Bronchial epithelial cell (primary cell): ENCODE results near the gene ULBP3. TPM values are rescaled to one million over a fixed set of nuclear protein-coding genes. Genes with fewer than 3 reads are reported as not detected.

Source experiments
- DNase-seq: peaks from one replicate; pipeline ENCODE4 v3.0.0-alpha.2; 2010; ENCODE audit warnings: low read depth
- FAIRE-seq: peaks from 2 replicates; lab custom pipeline; 2011; peaks lifted over from hg19 to GRCh38; lab: Jason Lieb, UNC
- H3K27me3 ChIP-seq: 2 replicates; pipeline ENCODE4 v1.5.1; 2011; ENCODE audit warnings: low read length; ENCODE audit not compliant: control insufficient read depth, insufficient read depth
- H3K36me3 ChIP-seq: 2 replicates; pipeline ENCODE4 v1.5.1; 2011; ENCODE audit warnings: low read length; ENCODE audit not compliant: control insufficient read depth, insufficient read depth
- H3K4me3 ChIP-seq: 2 replicates; pipeline ENCODE4 v1.5.1; 2011; ENCODE audit warnings: mild to moderate bottlenecking, low read depth, low read length, control low read depth
- total RNA-seq: library from RNA; depleted of rRNA; stranded (reverse); fragments of >200 nt; gene quantifications from 2 replicates; pipeline ENCODE4 v1.2.1, GENCODE V29; 2014
- TF ChIP-seq, protein P1 (sequence below): IDR thresholded peaks from 2 replicates; pipeline ENCODE4 v1.5.1; 2011; ENCODE audit warnings: mild to moderate bottlenecking, moderate library complexity, low read length, control low read depth, inconsistent platforms; ENCODE audit not compliant: insufficient read depth, severe bottlenecking

Gene ULBP3
- total RNA-seq, 1 donor from 2014 or later = 11.1 TPM

DNA sequence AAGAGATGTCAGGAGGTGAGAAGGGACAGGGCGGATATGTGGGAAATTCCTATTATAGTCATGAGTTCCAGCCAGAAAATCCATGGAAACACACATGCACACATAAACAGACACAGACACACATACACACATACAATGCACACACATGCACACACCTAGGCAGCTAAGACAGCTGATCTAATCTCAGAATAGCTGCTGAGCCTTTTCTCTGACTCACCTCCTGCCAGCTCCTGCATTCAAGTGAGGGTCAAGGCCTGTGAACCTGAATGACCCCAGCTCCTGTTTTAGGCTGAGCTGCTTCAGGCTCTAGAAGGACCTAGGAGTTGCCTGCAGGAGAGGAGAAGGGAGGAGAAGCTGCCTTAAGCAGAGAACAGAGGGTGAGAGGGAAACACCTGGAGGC, 22.0 kb downstream of the ULBP3 start:
- Histone ChIP-seq H3K27me3 (peaks cover 1% of the 10 kb centered on the region), H3K36me3 (no peaks in the 10 kb centered on the region), H3K4me3 (no peak overlapping the region)
- FAIRE-seq = no peak
- TF ChIP-seq, protein P1, sequence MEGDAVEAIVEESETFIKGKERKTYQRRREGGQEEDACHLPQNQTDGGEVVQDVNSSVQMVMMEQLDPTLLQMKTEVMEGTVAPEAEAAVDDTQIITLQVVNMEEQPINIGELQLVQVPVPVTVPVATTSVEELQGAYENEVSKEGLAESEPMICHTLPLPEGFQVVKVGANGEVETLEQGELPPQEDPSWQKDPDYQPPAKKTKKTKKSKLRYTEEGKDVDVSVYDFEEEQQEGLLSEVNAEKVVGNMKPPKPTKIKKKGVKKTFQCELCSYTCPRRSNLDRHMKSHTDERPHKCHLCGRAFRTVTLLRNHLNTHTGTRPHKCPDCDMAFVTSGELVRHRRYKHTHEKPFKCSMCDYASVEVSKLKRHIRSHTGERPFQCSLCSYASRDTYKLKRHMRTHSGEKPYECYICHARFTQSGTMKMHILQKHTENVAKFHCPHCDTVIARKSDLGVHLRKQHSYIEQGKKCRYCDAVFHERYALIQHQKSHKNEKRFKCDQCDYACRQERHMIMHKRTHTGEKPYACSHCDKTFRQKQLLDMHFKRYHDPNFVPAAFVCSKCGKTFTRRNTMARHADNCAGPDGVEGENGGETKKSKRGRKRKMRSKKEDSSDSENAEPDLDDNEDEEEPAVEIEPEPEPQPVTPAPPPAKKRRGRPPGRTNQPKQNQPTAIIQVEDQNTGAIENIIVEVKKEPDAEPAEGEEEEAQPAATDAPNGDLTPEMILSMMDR = no peak
- no peak for DNase-seq

DNA sequence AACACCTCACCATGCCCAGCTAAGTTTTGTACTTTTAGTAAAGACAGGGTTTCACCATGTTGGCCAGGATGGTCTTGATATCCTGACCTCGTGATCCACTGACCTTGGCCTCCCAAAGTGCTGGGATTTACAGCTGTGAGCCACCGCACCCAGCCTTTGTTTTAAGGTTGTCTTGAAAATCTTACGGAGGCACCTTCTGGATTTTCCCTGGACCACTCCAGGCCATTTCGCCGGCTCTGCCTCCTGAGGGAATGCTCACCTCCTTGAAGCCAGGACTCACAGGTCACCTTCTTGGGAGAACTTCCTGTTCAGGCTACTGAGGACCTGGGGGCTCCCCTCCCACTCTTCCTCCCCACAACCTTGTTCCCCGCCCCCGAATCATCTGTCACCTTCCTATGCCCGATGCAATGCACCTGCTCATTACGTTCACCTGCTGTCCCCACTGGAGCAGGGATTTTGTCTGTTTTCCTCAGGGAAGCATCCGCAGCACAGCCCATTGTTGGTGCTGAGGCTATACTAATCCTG, 24.2 kb downstream of the ULBP3 start:
- DNase-seq = no peak
- Histone ChIP-seq H3K36me3 (no peaks in the 10 kb centered on the region), H3K4me3 (no peak overlapping the region), H3K27me3 (peaks cover 4% of the 10 kb centered on the region)
- no peak for FAIRE-seq
- TF ChIP-seq, protein P1 = no peak

DNA sequence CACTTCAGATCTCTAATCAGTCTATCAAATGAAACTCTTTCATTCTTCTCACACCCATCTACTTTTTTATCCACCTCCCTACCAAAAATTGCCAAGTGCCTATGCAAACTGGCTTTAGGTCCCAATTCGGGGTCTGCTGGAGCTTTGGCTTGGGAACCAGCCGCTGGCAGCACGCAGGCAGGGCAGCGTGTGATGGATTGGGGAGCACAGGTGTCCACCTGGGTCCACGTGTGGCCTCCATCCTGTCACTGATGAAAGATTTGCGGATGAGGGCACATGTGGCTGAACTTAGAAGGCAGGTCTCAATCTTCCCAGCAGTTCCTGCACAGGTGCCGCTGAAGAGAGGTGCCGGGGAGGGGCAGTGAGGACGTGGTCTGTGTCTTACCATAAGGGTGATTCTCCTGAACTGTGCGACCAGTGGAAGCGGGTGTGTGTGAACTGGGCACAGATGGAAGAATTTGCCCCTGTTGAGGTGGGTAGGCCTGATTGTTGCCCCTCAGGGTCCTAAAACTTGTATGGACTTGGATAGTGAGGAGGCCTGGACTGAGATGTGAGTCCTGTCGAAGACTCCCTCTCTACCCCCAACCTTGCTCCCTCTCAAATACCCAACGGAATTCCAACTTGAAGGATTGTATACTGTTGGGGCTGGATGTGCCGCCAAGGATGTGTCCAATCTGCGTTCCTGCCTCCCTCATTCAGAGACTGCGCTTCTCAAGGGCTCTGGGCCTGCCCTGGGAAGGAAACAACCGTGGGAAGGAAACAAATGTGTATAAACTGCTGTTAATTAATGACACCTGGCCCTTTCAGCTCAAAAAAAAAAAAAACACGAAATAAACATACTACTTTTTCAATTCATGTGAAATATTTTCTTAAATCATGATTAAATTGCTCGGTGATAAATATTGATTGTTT, 25.2 kb downstream of the ULBP3 start:
- FAIRE-seq (no peak), DNase-seq (no peak)
- Histone ChIP-seq H3K27me3 (peaks cover 9% of the 10 kb centered on the region), H3K4me3 (no peak overlapping the region), H3K36me3 (no peaks in the 10 kb centered on the region)
- TF ChIP-seq, protein P1 = no peak

DNA sequence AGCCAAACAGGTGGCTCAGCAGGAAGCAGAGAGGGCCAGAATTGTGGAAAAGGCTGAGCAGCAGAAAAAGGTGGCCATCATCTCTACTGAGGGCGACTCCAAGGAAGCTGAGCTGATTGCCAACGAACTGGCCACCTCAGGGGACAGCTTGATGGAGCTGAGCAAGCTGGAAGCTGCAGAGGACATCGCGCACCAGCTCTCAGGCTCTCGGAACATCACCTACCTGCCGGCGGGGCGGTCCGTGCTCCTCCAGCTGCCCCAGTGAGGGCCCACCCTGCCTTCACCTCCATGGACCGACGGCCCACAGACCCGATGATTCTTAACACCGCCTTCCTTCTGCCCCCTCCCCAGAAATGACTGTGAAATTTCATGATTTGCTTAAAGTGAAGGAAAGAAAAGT, 25.8 kb downstream of the ULBP3 start:
- no peak for FAIRE-seq
- peaks cover 14% of the 10 kb centered on the region for H3K27me3 ChIP-seq

DNA sequence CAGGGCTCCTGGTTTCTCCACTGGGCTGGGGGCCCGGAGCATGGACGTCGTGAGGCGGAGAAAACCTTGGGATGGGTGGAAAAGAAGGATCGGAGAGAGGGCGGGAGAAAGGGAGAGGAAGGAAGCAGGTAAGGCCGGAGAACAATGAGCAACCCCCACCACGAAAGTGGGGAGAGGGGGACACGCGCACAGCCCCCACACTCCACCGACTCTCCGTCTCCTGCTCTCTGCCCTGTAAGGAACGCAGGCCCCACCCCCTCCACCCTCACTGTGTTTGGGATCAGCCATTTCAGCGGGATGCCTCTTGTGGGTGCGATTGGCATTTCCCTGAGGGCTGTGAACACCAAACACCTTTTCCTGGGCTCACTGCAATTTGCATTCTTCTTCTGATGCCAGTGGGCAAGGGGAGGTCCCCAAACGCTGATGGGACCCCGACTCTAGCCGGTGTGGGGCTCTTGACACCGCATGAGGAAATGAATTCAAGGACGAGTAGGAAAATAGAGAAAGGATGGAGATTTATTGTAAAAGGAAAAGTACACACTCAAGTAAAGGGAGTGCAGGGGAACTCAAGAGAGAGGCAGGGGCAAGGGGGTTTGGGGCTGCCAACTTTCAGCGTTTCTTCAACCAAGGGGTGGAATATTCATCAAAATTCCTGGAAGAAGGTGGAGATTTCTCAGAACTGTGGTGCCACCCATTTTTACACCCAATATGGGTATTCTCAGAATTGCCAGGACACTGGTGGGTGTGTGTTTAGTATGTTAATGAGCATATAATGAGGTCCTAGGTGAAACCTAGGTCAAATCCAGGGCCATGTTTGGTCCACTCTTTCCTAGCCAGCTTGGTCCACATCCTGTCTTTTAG, 30.5 kb downstream of the ULBP3 start:
- Histone ChIP-seq H3K4me3 (no peak overlapping the region), H3K36me3 (no peaks in the 10 kb centered on the region), H3K27me3 (peaks cover 32% of the 10 kb centered on the region)
- DNase-seq (peak; percentile 27), FAIRE-seq (no peak)
- TF ChIP-seq, protein P1 = peak; percentile 32

More for the DNA sequence above, 25.8 kb downstream of the ULBP3 start:
- DNase-seq = no peak
- Histone ChIP-seq H3K36me3 (no peaks in the 10 kb centered on the region), H3K4me3 (no peak overlapping the region)
- TF ChIP-seq, protein P1 = no peak
